CD4-positive, alpha-beta T cell (primary cell): ENCODE data around the gene MBD3L2B. TPM values are rescaled to one million over a fixed set of nuclear protein-coding genes. Genes with fewer than 3 reads are reported as not detected.

Experiments
- ATAC-seq: fragments of 200-7000 bp; cut with Tn5 transposase; one replicate; pipeline ENCODE4 v1.10.0; 2022; ENCODE audit warnings: mild to moderate bottlenecking; ENCODE audit not compliant: poor library complexity
- CTCF ChIA-PET: fragments of 350-600 bp; sonication (Branson Sonifier 250); formaldehyde crosslinking; loops from one replicate; lab custom pipeline; 2021; ENCODE audit warnings: antibody characterized with exemption, inconsistent platforms; lab: Charles Lee
- POLR2A ChIA-PET: fragments of 350-600 bp; sonication (Branson Sonifier 250); formaldehyde crosslinking; loops from one replicate; lab custom pipeline; 2021; ENCODE audit warnings: antibody characterized with exemption, inconsistent platforms; lab: Charles Lee
- DNase-seq, 14 experiments: peaks; one replicate each; pipeline ENCODE4 v3.0.0-alpha.2; 2013 to 2020; ENCODE audit warnings: mixed read lengths in 2 of 14
- H3K27ac ChIP-seq, 2 donors: one replicate each; pipeline versions ENCODE4 v1.5.1 to v1.7.0; 2013; ENCODE audit warnings: low read length in 2 of 2, low read depth in 1 of 2, mild to moderate bottlenecking in 1 of 2
- H3K27me3 ChIP-seq, 2 experiments: 1 replicate in 1 of 2; 2 replicates in 1 of 2; pipeline versions ENCODE4 v1.6.1 to v1.7.0; 2013; ENCODE audit warnings: low read length in 2 of 2, control low read depth in 1 of 2, mild to moderate bottlenecking in 1 of 2, moderate library complexity in 1 of 2; ENCODE audit not compliant: insufficient read depth in 2 of 2, control insufficient read depth in 1 of 2
- H3K36me3 ChIP-seq: one replicate; pipeline ENCODE4 v1.6.1; 2013; ENCODE audit warnings: low read length, control low read depth; ENCODE audit not compliant: insufficient read depth
- H3K4me1 ChIP-seq: one replicate; pipeline ENCODE4 v1.6.1; 2013; ENCODE audit warnings: low read length, control low read depth; ENCODE audit not compliant: insufficient read depth
- H3K4me3 ChIP-seq: one replicate; pipeline ENCODE4 v1.5.1; 2013; ENCODE audit warnings: mild to moderate bottlenecking, low read length, moderate library complexity
- H3K9me3 ChIP-seq, 2 experiments: 1 replicate in 1 of 2; 2 replicates in 1 of 2; pipeline versions ENCODE4 v1.6.1 to v1.7.0; 2013; ENCODE audit warnings: low read length in 2 of 2, mild to moderate bottlenecking in 2 of 2, control low read depth in 1 of 2, moderate library complexity in 1 of 2; ENCODE audit not compliant: control insufficient read depth in 1 of 2, insufficient read depth in 1 of 2
- H3K27ac Mint-ChIP-seq: one replicate; pipeline ENCODE4 v1.8.0; 2020; ENCODE audit warnings: mixed read lengths
- H3K27me3 Mint-ChIP-seq: one replicate; pipeline ENCODE4 v1.8.0; 2021; ENCODE audit warnings: mixed read lengths
- H3K36me3 Mint-ChIP-seq: one replicate; pipeline ENCODE4 v1.8.0; 2021; ENCODE audit warnings: low read depth, mixed read lengths
- H3K4me1 Mint-ChIP-seq: one replicate; pipeline ENCODE4 v1.8.0; 2021; ENCODE audit warnings: low read depth, mixed read lengths
- H3K4me3 Mint-ChIP-seq: one replicate; pipeline ENCODE4 v1.8.0; 2020; ENCODE audit warnings: mild to moderate bottlenecking, mixed read lengths
- H3K9me3 Mint-ChIP-seq: one replicate; pipeline ENCODE4 v1.8.0; 2020; ENCODE audit warnings: mixed read lengths
- CTCF ChIP-seq: fragments of 200-600 bp; IDR thresholded peaks from one replicate; pipeline ENCODE4 v1.8.0; 2022; ENCODE audit warnings: antibody characterized with exemption, mild to moderate bottlenecking
- intact Hi-C, 2 experiments: fragments of 100-400 bp; cut with DNase I in 1 of 2; cut with micrococcal nuclease in 1 of 2; formaldehyde crosslinking; loops; one replicate each; pipeline versions ENCODE4 v1.15.1 to v1.9.0; 2023 to 2025; cut with DNase I, micrococcal nuclease
- total RNA-seq, 174 experiments: library from RNA in 2 of 174; stranded (reverse) in 2 of 174; gene quantifications; one replicate each; pipeline ENCODE4 v1.2.3 and lab custom pipeline; 2021 to 2026

The MBD3L2B gene
- total RNA-seq, 2 experiments from 2014 or later: not detected

GRCh38 chr19:6969490-6969889 lies 51.7 kb downstream of the MBD3L2B start:
- H3K27ac ChIP-seq: no peak overlapping the region
- no peaks in the 10 kb centered on the region for H3K27me3 Mint-ChIP-seq
- ChIA-PET CTCF (no interaction called here), POLR2A (interaction anchor here (0.9 kb wide), 1 partner anchor 79 kb away, joined by 3 read pairs; no protein-coding TSS in a partner anchor)
- no peaks in the 10 kb centered on the region for H3K9me3 ChIP-seq
- no peaks in the 10 kb centered on the region for H3K4me1 ChIP-seq
- ATAC-seq: no peak
- H3K36me3 ChIP-seq: peaks cover 11% of the 10 kb centered on the region
- no peak for TF ChIP-seq CTCF
- DNase-seq: no peak
- H3K27ac Mint-ChIP-seq: no peak overlapping the region
- H3K4me1 Mint-ChIP-seq: no peaks in the 10 kb centered on the region
- H3K9me3 Mint-ChIP-seq: no peaks in the 10 kb centered on the region
- intact Hi-C loops: no loop called here
- H3K27me3 ChIP-seq: no peaks in the 10 kb centered on the region
- no peak overlapping the region for H3K4me3 ChIP-seq
- peaks cover 32% of the 10 kb centered on the region for H3K36me3 Mint-ChIP-seq
- H3K4me3 Mint-ChIP-seq: no peak overlapping the region

Other genes with a start within 250 kb of the MBD3L2B start
- gene VAV1, start 248.7 kb downstream of the MBD3L2B start, total RNA-seq: 10 to 100 TPM; 70.0 to 70.1 TPM
- gene ADGRE1, start 133.9 kb downstream of the MBD3L2B start, total RNA-seq: 1 to 10 TPM; 5.4 to 6.0 TPM
- not detected for gene MBD3L5, start 9.1 kb upstream of the MBD3L2B start, total RNA-seq
- not detected for gene MBD3L4, start 18.7 kb upstream of the MBD3L2B start, total RNA-seq
- gene MBD3L2, start 27.9 kb upstream of the MBD3L2B start, total RNA-seq: not detected
- gene MBD3L3, start 37.2 kb upstream of the MBD3L2B start, total RNA-seq: not detected
- gene ZNF557, start 48.3 kb upstream of the MBD3L2B start, total RNA-seq: 10 to 100 TPM; 15.8 to 17.4 TPM